HG02678 (cell line): ENCODE data around the gene SIN3A.

ENCODE experiments used
- ATAC-seq: cut with Tn5 transposase; IDR thresholded peaks from one replicate; pipeline ENCODE4 v1.9.1; 2021; ENCODE audit warnings: mild to moderate bottlenecking, moderate library complexity; ENCODE audit not compliant: unreplicated experiment

SIN3A gene

GRCh38 chr15:75380773-75381172 is 70.7 kb downstream of the SIN3A start:
- no peak for ATAC-seq

- no peak for ATAC-seq
Observed at GRCh38 chr15:75371901-75372688, 79.4 kb downstream of the SIN3A start.

GRCh38 chr15:75371486-75371885 is 80.0 kb downstream of the SIN3A start:
- ATAC-seq: no peak

GRCh38 chr15:75369897-75370581 is 81.5 kb downstream of the SIN3A start:
- no peak for ATAC-seq

- ATAC-seq: peak; percentile 1
Observed at GRCh38 chr15:75368689-75369239, 82.7 kb downstream of the SIN3A start.

GRCh38 chr15:75367913-75368688 is 83.4 kb downstream of the SIN3A start, which contains the start of gene MAN2C1:
MAN2C1 (minus strand) TSS chr15:75368607; CDS start chr15:75368583, 24 bp downstream.
- peak; percentile 84 for ATAC-seq

GRCh38 chr15:75367406-75367912 is 84.0 kb downstream of the SIN3A start:
- no peak for ATAC-seq

- no peak for ATAC-seq
Observed at GRCh38 chr15:75367006-75367405, 84.5 kb downstream of the SIN3A start.

- ATAC-seq: no peak
Observed at GRCh38 chr15:75366163-75366562, 85.3 kb downstream of the SIN3A start.

- ATAC-seq: no peak
Observed at GRCh38 chr15:75364881-75365280, 86.6 kb downstream of the SIN3A start.

GRCh38 chr15:75363786-75364185 is 87.7 kb downstream of the SIN3A start:
- no peak for ATAC-seq

GRCh38 chr15:75362642-75363249 is 88.7 kb downstream of the SIN3A start:
- no peak for ATAC-seq

- no peak for ATAC-seq
Observed at GRCh38 chr15:75361989-75362641, 89.4 kb downstream of the SIN3A start.

GRCh38 chr15:75361361-75361988 is 90.0 kb downstream of the SIN3A start:
- no peak for ATAC-seq

GRCh38 chr15:75360856-75361255 is 90.6 kb downstream of the SIN3A start:
- ATAC-seq: no peak

- no peak for ATAC-seq
Observed at GRCh38 chr15:75360391-75360790, 91.1 kb downstream of the SIN3A start.

- ATAC-seq: no peak
Observed at GRCh38 chr15:75359537-75360250, 91.8 kb downstream of the SIN3A start.

- no peak for ATAC-seq
Observed at GRCh38 chr15:75358771-75359536, 92.5 kb downstream of the SIN3A start.
